ENCODE results near the gene DPP3.
"Not testable (repeated sequence)": the region's sequence is repeated elsewhere in the genome, so short reads cannot be mapped to it uniquely, and the experiment has no call there.

The DPP3 gene, protein sequence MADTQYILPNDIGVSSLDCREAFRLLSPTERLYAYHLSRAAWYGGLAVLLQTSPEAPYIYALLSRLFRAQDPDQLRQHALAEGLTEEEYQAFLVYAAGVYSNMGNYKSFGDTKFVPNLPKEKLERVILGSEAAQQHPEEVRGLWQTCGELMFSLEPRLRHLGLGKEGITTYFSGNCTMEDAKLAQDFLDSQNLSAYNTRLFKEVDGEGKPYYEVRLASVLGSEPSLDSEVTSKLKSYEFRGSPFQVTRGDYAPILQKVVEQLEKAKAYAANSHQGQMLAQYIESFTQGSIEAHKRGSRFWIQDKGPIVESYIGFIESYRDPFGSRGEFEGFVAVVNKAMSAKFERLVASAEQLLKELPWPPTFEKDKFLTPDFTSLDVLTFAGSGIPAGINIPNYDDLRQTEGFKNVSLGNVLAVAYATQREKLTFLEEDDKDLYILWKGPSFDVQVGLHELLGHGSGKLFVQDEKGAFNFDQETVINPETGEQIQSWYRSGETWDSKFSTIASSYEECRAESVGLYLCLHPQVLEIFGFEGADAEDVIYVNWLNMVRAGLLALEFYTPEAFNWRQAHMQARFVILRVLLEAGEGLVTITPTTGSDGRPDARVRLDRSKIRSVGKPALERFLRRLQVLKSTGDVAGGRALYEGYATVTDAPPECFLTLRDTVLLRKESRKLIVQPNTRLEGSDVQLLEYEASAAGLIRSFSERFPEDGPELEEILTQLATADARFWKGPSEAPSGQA

DNA sequence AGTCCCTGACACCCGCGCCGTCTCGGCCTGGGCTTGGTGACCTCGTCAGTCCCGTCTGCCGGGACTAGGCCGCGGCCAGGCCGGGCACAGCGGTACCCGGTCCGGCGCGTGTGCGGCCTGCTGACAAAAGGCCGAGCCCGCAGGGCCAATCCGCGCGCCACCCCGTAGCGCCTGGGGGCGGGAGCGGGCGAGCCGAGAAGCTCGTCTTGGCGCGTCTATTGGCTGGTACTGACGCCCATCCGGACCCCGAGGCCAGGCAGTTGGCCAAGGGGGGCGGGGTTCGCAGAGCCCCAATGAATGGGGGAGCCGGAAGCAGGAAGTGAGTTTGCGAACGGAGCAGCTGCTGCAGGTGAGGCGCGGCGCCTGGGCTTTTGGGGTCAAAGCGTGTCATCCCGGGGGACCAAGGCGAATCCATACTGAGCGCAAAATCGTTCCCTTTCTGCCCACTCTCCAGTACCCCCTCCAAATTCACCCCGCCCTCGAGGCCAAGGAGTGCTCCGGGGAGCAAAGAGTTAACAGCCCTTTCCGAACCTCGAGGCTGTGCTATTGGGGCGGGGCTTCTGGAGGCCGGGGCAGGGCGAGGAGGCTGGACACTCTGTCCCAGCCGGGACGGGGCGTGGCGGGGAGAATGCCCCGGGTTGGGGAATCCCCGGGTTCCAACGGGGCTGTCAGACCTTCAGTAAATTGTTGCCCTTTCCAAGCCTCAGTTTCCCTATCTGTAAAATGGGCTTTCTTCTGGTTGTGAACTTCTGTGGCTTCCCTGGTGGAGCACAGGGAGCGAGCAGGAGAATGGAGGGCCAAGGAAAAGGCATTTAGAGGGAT is at the start of gene DPP3:
Gene DPP3, plus strand, starts transcription at position 318 of the 822 bp plus-strand sequence. CDS start 1,767 bp downstream, outside the sequence.
- peak; percentile 96 to 98 for DNase-seq

DNA sequence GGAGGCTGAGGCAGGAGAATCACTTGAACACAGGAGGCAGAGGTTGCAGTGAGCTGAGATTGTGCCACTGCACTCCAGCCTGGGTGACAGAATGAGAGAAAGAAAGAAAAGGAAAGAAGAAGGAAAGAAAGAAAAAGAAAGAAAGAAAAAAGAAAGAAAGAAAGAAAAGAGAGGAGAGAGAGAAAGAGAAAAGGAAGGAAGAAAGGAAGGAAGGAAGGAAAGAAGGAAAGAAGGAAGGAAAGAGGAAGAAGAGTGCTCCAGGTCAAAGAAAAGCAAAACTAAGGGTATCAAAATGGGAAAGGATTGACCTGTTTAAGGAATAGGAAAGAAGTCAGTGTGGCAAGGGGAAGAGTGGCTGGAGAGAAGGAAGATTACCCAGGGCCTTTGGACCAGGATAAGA is 48.9 kb upstream of the DPP3 start:
- DNase-seq = not testable (repeated sequence)

- not testable (repeated sequence) for DNase-seq
Observed at GRCh38 chr11:66431871-66432329, 48.3 kb upstream of the DPP3 start.

GRCh38 chr11:66432597-66432996 is 47.6 kb upstream of the DPP3 start:
- no peak for DNase-seq

DNA sequence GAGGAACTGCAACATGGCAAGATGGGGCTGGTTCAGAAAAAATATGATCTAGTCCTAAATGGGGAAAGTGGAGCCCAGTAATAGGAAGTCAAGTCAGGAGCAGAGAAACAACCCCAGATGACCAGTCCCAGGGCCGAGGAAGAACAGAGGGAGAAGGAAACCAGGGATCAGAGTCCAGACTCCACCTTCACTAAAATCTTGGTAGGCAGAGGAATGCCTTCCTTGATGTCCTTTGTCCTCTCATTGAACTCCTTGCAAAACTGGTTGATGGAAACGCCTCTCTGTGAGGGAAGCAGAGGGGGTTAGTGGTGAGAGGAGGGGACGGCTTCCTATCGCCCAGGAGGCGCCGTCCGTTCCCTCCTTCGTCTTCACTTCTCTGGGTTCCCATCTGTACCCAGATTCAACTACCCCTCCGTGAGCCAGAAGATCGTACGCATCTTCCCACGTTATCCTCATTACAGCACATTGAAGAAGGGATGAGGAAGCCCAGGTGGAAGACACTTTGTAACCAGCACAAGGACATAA is 42.2 kb upstream of the DPP3 start:
- DNase-seq = no peak

GRCh38 chr11:66438504-66439466 is 41.4 kb upstream of the DPP3 start, which contains the start of gene MRPL11:
Gene MRPL11 (minus strand): TSS chr11:66438848. CDS start chr11:66438754, 94 bp downstream.
- DNase-seq = peak; percentile 91 to 93

GRCh38 chr11:66440101-66440939 is 39.9 kb upstream of the DPP3 start:
- DNase-seq = not testable (repeated sequence)

DNA sequence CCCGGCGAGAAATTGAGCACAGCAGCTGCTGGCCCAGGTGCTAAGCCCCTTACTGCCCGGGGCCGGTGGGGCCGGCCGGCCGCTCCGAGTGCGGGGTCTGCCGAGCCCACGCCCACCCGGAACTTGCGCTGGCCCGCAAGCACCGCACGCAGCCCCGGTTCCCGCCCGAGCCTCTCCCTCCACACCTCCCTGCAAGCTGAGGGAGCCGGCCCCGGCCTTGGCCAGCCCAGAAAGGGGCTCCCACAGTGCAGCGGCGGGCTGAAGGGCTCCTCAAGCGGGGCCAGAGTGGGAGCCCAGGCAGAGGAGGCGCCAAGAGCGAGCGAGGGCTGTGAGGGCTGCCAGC is 39.3 kb upstream of the DPP3 start:
- DNase-seq = not testable (repeated sequence)

DNA sequence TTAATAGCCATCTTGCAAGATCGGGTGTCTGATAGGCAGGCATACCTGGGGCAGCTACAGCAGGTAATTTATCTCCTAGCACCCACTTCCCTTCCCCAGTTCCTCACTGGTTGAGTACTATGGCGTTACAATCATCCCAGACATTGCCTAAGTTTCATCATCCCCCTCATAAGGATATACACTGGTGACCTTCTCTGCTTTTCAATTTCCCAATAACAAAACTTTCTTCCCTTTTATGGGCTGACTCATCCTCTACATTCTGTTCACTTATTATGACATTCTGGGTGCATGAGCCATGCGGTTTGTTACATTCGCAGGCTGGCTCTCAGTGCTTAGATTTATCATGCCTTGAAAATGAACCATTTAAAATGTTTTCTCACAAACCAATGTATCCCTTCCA is 36.6 kb upstream of the DPP3 start:
- no peak for DNase-seq

GRCh38 chr11:66447012-66447411 is 33.2 kb upstream of the DPP3 start:
- no peak for DNase-seq

GRCh38 chr11:66448523-66448922 is 31.7 kb upstream of the DPP3 start:
- no peak for DNase-seq

GRCh38 chr11:66450560-66450959 is 29.7 kb upstream of the DPP3 start:
- no peak for DNase-seq

- DNase-seq = no peak
Observed at GRCh38 chr11:66451663-66452062, 28.6 kb upstream of the DPP3 start.

DNA sequence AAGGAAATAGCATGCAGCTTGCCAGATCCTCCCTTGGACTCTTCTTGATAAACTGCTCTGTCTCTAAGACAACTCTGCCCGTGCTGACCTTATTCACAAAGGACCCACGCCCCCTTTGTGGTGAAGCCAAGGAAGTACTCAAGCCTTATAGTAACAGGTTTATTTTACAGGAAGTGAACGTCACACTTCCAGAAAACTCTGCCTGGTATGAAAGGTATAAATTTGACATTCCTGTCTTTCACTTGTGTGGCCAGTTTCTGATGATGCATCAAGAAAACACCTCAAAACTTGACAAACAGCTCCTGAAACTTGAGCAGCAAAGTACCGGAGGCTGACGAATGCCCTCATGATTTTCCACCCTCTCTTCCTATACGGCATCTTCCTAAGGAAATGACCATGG is 26.0 kb upstream of the DPP3 start:
- DNase-seq = no peak

DNA sequence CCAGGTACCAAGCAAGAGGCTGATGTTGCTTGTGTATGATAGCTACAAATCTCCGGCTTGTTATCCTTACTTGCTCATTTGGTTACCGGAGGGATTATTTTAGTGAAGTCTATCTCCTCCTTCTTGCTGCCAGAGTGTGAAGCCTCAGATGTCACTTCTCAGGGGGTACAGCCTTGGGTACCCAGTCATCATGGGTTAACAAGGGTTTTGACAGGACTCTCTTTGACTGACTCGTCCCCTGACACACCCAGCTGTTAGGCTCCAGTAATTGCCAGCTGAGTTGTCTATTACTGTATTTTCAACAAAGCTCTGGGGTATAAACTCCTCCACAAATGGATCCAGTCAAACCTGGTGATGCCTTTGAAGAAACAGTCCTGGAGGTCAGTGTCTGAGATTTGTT is 25.4 kb upstream of the DPP3 start:
- no peak for DNase-seq

- no peak for DNase-seq
Observed at GRCh38 chr11:66457826-66458225, 22.4 kb upstream of the DPP3 start.

DNA sequence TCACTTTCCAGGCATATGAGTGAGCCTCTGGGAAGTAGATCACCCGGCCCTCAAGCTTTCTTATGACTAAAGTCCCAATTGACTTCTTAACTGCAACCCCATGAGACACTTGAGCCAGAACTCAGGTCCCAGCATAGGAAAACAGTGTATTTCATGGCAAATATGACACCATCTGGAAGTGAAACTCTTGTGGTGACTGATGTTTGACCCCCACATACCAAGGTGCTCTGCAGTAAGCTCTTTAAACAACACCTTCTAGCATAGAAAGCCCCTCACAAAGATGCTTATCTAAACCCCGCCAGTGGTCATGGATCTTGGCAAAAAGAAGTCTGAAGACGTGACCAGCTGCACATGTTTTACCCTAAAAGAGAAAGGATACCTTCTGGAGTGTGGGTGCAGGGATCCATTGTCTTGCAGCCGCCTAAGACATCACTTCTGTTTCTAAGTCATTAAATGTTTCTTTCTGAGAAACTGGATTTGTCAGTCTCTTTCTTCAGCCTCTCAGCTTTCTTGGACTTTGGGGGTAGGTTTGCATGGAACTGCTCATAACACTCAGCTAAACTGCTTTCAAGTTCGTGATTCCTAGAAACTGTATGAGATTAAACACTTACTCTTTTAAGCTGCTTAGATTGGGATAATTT is 21.0 kb upstream of the DPP3 start:
- no peak for DNase-seq

DNA sequence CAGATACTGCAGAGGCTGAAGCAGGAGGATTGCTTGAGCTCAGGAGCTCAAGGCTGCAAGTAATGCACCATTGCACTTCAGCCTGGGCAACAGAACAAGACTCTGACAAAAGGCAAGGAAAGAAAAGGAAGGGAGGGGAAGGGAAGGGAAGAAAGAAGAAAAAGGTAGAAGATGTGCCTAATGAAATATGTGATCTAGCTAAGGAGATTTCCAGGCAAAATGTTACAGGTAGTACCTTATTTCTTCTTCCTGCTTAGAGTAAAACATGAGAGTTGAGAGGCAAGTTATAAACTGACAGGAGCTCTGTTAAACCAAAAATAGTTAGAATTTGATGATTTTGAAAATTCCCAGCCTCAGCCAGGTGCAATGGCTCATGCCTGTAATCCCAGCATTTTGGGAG is 18.2 kb upstream of the DPP3 start:
- no peak for DNase-seq

- DNase-seq = no peak
Observed at GRCh38 chr11:66462911-66463310, 17.3 kb upstream of the DPP3 start.

GRCh38 chr11:66464116-66464515 is 16.1 kb upstream of the DPP3 start:
- DNase-seq = not testable (repeated sequence)
